Measurements from ENCODE around the gene GLS.
"Not testable (repeated sequence)": the region's sequence is repeated elsewhere in the genome, so short reads cannot be mapped to it uniquely, and the experiment has no call there.

GLS gene

GRCh38 chr2:190938771-190939335 lies 58.2 kb downstream of the GLS start:
- no peak for DNase-seq

- no peak for DNase-seq
Observed at GRCh38 chr2:190940454-190940853, 59.8 kb downstream of the GLS start.

GRCh38 chr2:190941571-190941970 lies 61.0 kb downstream of the GLS start:
- no peak for DNase-seq

GRCh38 chr2:190942697-190943096 lies 62.1 kb downstream of the GLS start:
- DNase-seq, result no peak

- no peak for DNase-seq
Observed at GRCh38 chr2:190943706-190944105, 63.1 kb downstream of the GLS start.

GRCh38 chr2:190947141-190947540 lies 66.5 kb downstream of the GLS start:
- DNase-seq, result peak; percentile 75

- DNase-seq, result peak; percentile 75
Observed at GRCh38 chr2:190947711-190948251, 67.2 kb downstream of the GLS start.

GRCh38 chr2:190948671-190949070 lies 68.0 kb downstream of the GLS start:
- peak; percentile 94 for DNase-seq

- DNase-seq, result no peak
Observed at GRCh38 chr2:190950566-190950991, 70.0 kb downstream of the GLS start.

GRCh38 chr2:190953257-190953656 lies 72.6 kb downstream of the GLS start:
- no peak for DNase-seq

GRCh38 chr2:190959911-190960788 lies 79.5 kb downstream of the GLS start:
- DNase-seq, result no peak

- DNase-seq, result not testable (repeated sequence)
Observed at GRCh38 chr2:190961117-190961516, 80.5 kb downstream of the GLS start.

- peak; percentile 70 for DNase-seq
Observed at GRCh38 chr2:190961918-190962487, 81.4 kb downstream of the GLS start.

GRCh38 chr2:190963088-190963487 lies 82.5 kb downstream of the GLS start:
- no peak for DNase-seq

GRCh38 chr2:190964170-190964795 lies 83.7 kb downstream of the GLS start:
- no peak for DNase-seq

- no peak for DNase-seq
Observed at GRCh38 chr2:190965580-190966222, 85.1 kb downstream of the GLS start.

- DNase-seq, result no peak
Observed at GRCh38 chr2:190968522-190968921, 87.9 kb downstream of the GLS start.

GRCh38 chr2:190970160-190970559 lies 89.5 kb downstream of the GLS start:
- no peak for DNase-seq

GRCh38 chr2:190970873-190971506 lies 90.4 kb downstream of the GLS start:
- no peak for DNase-seq

- DNase-seq, result no peak
Observed at GRCh38 chr2:190972213-190972612, 91.6 kb downstream of the GLS start.

- DNase-seq, result no peak
Observed at GRCh38 chr2:190972846-190973245, 92.2 kb downstream of the GLS start.

GRCh38 chr2:190973262-190973661 lies 92.6 kb downstream of the GLS start:
- no peak for DNase-seq

Data from NCI-H226 (cell line).